Subcutaneous adipose tissue (tissue), 4 donors: Measurements from ENCODE around the gene CNRIP1. TPM values are rescaled to one million over a fixed set of nuclear protein-coding genes. Genes with fewer than 3 reads are reported as not detected.

Experiments
- total RNA-seq, 4 donors: library from RNA; depleted of rRNA; stranded (reverse); fragments of >200 nt; gene quantifications; one replicate each; pipeline ENCODE4 v1.1.0, GENCODE V29; 2016
- TF ChIP-seq, protein P1 (sequence below): fragments of 450-650 bp; IDR thresholded peaks from one replicate; pipeline ENCODE4 v1.5.1; 2016; ENCODE audit warnings: low read depth, mild to moderate bottlenecking, control low read depth, antibody characterized with exemption, moderate library complexity

Gene CNRIP1
- total RNA-seq, 4 donors from 2014 or later, result 36.2 to 59.8 (median 55.4) TPM

DNA sequence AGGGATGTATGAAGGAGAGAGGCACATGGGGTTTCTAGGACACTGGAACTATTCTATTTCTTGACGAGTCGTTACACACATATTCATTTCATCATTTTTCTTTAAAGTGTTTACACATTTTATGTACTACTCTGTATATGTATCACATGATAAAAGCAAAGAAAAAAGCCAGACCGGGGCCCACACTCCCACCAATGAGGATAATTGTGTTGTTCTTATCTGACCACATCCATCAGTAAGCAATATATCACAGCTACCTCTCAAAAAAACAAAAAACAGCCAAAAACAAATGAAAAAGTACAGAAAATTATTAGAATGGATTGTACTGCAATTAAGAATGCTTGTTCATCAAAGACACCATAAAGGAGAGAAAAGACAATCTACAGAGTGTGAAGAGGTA is 14.2 kb upstream of the CNRIP1 start:
- TF ChIP-seq, protein P1, sequence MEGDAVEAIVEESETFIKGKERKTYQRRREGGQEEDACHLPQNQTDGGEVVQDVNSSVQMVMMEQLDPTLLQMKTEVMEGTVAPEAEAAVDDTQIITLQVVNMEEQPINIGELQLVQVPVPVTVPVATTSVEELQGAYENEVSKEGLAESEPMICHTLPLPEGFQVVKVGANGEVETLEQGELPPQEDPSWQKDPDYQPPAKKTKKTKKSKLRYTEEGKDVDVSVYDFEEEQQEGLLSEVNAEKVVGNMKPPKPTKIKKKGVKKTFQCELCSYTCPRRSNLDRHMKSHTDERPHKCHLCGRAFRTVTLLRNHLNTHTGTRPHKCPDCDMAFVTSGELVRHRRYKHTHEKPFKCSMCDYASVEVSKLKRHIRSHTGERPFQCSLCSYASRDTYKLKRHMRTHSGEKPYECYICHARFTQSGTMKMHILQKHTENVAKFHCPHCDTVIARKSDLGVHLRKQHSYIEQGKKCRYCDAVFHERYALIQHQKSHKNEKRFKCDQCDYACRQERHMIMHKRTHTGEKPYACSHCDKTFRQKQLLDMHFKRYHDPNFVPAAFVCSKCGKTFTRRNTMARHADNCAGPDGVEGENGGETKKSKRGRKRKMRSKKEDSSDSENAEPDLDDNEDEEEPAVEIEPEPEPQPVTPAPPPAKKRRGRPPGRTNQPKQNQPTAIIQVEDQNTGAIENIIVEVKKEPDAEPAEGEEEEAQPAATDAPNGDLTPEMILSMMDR, result no peak

DNA sequence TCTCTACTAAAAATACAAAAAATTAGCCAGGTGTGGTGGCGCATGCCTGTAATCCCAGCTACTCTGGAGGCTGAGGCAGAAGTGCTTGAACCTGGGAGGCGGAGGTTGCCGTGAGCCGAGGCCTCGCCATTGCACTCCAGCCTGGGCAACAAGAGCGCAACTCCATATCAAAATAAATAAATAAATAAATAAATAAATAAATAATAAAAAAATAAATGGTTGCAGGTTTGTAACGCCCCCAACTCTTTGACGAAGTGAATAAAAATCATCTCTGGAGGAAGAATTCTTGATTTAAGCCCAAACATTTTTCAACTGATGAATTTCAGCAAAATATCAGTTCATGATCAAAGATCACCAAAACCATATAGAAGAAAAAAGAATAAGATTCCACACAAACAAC is 13.3 kb upstream of the CNRIP1 start:
- TF ChIP-seq, protein P1, result no peak

- TF ChIP-seq, protein P1, result no peak
These were observed 10.9 kb upstream of the CNRIP1 start for GRCh38 chr2:68330691-68331090.

DNA sequence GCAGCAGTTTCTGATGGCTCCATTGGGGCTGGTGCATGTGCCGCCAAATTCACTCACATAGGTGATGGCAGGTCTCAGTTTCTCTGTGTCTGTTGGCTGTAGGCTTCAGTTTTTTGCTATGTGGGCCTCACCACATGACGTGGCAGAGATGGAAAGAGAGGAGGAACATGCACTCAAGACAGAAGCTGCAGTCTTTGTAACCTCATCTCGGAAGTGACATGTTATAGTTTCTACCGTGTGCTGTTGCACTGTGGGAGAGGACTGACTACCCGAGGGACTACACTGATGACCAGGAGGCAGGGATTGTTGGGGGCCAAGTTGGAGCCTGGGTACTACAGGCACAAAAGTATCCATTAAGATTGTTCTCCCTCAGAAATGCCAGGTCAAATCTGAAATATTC is 9.2 kb upstream of the CNRIP1 start:
- TF ChIP-seq, protein P1, result no peak

DNA sequence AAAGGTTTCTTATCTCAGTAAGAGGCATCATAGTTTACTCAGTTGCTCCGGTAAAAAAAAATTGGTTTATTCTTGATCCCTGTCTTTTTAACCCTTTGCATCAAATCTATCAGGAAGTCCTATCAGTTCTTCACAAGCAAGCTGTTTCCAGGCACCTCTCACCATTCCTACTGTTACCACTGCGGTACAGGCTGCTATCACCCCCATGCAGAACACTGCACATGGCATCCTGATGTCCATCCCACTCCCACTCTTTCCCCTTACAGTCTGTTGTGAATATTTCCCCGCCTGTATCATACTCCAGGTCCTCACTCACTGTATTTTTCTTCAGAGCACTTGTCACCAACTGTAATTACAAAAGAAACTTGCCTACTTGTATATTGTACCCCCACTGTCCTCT is 5.3 kb upstream of the CNRIP1 start:
- TF ChIP-seq, protein P1, result no peak

DNA sequence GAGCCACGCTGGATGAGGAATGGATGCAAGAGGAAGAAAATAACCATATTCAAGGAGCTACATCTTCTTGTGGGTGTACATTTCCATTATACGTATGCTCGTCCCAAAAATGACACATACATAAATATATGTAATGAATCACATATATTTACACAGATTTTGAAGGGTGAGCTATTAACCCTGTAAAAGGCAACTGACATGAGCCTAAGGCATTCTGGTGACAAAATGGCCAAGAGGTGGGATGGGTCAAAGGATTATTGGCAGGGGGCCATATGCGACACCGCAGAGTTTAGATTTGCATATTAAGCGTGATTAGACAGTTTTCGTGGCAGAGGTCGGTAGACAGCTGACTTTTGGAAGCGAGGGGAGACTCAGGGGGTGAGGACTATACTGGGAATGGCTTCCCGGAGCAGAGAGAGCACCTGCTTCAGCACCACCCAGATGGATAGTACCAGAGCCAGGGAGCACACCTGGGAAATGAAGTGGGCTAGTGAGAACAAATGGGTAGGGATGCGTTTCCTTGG is 431 bp upstream of the CNRIP1 start:
- TF ChIP-seq, protein P1, result no peak

GRCh38 chr2:68318914-68319397 is 793 bp downstream of the CNRIP1 start:
- TF ChIP-seq, protein P1, result no peak
